ENCODE results near the gene SMYD2.

Gene SMYD2

DNA sequence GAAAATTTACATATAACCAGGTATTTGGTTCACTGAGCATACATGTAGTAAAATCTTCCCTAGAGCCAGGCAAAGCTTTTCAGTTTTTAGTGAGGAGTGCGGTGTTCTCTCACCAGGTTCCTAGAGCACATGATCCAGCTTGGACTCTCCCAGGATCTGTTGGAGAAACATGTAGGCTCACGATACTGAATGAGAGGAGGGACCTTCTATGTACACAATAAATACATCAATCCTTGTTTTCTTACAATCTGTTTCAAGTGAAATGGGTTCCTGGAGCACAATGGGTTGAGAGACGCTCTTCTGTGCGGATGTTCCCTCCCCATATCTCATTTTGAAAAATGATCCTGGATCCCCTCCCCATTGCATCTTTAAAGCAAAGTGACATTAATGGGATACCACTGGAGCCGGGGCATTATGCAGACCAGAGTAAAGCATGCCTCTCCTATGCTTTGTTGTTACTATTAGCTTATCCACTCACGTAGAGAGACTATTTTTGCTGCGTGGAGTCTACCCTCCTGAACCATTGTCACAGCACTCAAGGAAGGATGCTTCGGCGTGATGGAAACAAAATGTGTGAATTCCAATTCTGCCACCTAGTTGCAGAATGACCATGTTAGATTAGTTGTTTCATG, 19.3 kb downstream of the SMYD2 start:
- ChIA-PET POLR2A (no interaction called here), CTCF (interaction anchor here (0.6 kb wide), 1 partner anchor 39 kb away, joined by 3 read pairs; no protein-coding TSS in a partner anchor)
- no peak for DNase-seq (ENCODE audit: extremely low spot score)
- TF ChIP-seq FOXK2 (IDR thresholded peaks at IDR 0.05), result no peak
- no peak for TF ChIP-seq L3MBTL2 (conservative IDR thresholded peaks at IDR 0.05)
- TF ChIP-seq TARDBP (IDR thresholded peaks at IDR 0.05), result no peak
- TF ChIP-seq FOXM1 (IDR thresholded peaks at IDR 0.05; ENCODE audit: borderline replicate concordance), result no peak
- no peak for TF ChIP-seq HDGF (IDR thresholded peaks at IDR 0.05; ENCODE audit: borderline replicate concordance)
- TF ChIP-seq ZNF384 (IDR thresholded peaks at IDR 0.05), result no peak
- TF ChIP-seq BHLHE40 (IDR thresholded peaks at IDR 0.05; ENCODE audit: borderline replicate concordance), result no peak
- no peak for TF ChIP-seq ELF4 (IDR thresholded peaks at IDR 0.05)

DNA sequence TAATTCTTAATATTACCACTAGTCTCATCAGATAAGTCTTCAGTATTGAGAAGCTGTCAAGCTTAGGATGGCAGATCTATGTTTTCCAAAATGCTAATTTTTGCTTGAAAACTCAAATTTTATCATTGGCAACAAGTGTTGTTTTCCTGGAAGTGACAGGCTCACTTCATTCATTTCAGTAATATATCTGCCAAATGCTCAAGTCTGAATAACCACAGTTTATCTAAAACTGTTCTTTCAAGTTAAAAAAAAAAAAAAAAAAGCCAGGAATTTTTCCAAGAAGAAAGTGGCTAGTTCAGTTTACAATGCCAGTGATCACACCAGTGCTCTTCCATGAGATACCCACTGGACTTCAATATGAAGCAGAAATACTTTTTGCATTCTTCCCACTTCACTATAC, 20.6 kb downstream of the SMYD2 start:
- ChIA-PET POLR2A (no interaction called here), CTCF (interaction anchor here (0.6 kb wide), 1 partner anchor 10 kb away, joined by 4 read pairs; no protein-coding TSS in a partner anchor)
- TF ChIP-seq TARDBP (IDR thresholded peaks at IDR 0.05) (no peak), FOXK2 (IDR thresholded peaks at IDR 0.05) (no peak), HDGF (IDR thresholded peaks at IDR 0.05; ENCODE audit: borderline replicate concordance) (no peak), BHLHE40 (IDR thresholded peaks at IDR 0.05; ENCODE audit: borderline replicate concordance) (no peak), ELF4 (IDR thresholded peaks at IDR 0.05) (no peak), CTBP1 (IDR thresholded peaks at IDR 0.05; ENCODE audit: borderline replicate concordance) (no peak), FOXA1 (IDR thresholded peaks at IDR 0.05) (no peak), SUZ12 (IDR thresholded peaks at IDR 0.05) (no peak), ZNF384 (IDR thresholded peaks at IDR 0.05) (no peak), L3MBTL2 (conservative IDR thresholded peaks at IDR 0.05) (no peak), FOXM1 (IDR thresholded peaks at IDR 0.05; ENCODE audit: borderline replicate concordance) (no peak), ARNT (IDR thresholded peaks at IDR 0.05) (no peak)
- TF ChIP-seq, protein P1, sequence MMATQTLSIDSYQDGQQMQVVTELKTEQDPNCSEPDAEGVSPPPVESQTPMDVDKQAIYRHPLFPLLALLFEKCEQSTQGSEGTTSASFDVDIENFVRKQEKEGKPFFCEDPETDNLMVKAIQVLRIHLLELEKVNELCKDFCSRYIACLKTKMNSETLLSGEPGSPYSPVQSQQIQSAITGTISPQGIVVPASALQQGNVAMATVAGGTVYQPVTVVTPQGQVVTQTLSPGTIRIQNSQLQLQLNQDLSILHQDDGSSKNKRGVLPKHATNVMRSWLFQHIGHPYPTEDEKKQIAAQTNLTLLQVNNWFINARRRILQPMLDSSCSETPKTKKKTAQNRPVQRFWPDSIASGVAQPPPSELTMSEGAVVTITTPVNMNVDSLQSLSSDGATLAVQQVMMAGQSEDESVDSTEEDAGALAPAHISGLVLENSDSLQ (IDR thresholded peaks at IDR 0.05), result no peak
- no peak for DNase-seq (ENCODE audit: extremely low spot score)

DNA sequence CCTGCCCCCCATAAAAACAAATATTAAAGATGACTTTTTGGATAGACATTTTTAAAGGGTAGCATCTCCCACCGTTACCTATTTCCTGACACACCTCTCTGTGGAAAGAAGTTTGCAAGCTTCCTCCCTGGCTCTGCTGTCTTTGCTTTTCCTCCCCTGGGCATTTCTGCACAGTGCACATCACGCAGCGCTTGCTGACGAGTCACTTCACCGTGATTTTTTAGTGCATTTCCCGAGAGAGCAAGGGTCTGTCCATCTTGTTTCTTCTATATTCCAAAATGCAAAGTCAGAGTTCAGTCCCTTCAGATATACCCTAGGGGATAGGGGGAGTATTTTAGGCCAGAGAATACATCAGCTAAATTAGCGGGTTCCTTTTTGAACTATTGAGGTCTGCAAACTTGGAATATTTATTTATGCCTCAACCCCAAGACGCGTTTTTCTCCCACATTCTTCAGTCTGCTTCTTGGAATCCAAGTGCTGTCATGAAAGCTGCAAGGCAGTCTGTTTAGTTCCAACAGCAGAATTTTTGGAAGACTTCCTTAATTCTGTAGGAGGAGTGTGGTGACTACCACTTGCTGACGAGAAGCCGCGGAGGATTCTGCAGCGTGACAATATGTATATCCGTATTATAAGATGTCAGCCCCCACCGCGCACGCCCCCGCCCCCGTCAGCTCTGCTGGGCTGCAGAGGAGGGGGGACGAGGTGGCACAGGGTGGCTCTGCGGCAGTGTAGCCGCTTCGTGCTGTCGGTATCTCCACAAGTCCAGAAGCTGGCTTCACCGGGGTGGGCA, 22.4 kb downstream of the SMYD2 start:
- ChIA-PET CTCF (interaction anchor here (0.7 to 2.3 kb wide), 3 partner anchors 26 to 1658 kb away, joined by 4 to 5 read pairs (median 4); no protein-coding TSS in a partner anchor), POLR2A (no interaction called here)
- no peak for DNase-seq (ENCODE audit: extremely low spot score)
- no peak for TF ChIP-seq FOXM1 (IDR thresholded peaks at IDR 0.05; ENCODE audit: borderline replicate concordance)
- no peak for TF ChIP-seq FOXK2 (IDR thresholded peaks at IDR 0.05)
- TF ChIP-seq BHLHE40 (IDR thresholded peaks at IDR 0.05; ENCODE audit: borderline replicate concordance), result no peak
- TF ChIP-seq TARDBP (IDR thresholded peaks at IDR 0.05), result no peak
- TF ChIP-seq ELF4 (IDR thresholded peaks at IDR 0.05), result no peak

DNA sequence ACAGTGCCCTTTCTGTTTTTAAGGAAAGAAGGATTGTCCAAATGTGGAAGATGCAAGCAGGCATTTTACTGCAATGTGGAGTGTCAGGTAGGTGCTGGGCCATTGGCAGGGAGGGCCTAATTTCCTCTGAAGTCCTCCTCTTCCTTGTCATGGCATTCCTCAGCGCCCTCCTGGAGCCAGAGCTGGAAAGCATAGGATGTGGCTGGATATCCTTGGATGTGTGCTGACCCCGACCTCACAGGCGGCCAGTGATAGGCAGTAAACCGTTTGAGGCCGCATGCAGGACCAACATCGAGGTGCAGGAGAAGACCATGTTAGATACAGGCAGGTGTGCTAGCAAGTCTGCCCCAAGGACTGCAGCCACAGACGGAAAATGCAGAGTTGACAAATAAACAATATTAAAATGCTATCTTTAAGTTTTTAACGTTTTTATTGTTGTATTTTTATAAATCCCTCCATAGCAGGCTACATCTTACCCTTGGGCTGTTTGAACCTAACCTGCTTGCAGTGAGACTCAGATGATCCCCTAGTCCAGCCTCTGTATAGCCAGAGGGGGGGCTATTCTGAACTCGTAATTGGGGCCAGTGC, 24.3 kb downstream of the SMYD2 start:
- ChIA-PET CTCF (interaction anchor here (2.3 kb wide), 1 partner anchor 24 kb away, joined by 5 read pairs; no protein-coding TSS in a partner anchor), POLR2A (no interaction called here)
- TF ChIP-seq ELF4 (IDR thresholded peaks at IDR 0.05) (no peak), LEF1 (IDR thresholded peaks at IDR 0.05; ENCODE audit: borderline replicate concordance) (no peak), ZNF384 (IDR thresholded peaks at IDR 0.05) (no peak), FOXM1 (IDR thresholded peaks at IDR 0.05; ENCODE audit: borderline replicate concordance) (no peak), NFRKB (IDR thresholded peaks at IDR 0.05) (no peak), FOXA1 (IDR thresholded peaks at IDR 0.05) (no peak), CTBP1 (IDR thresholded peaks at IDR 0.05; ENCODE audit: borderline replicate concordance) (no peak), ARNT (IDR thresholded peaks at IDR 0.05) (no peak), FOXK2 (IDR thresholded peaks at IDR 0.05) (no peak), TARDBP (IDR thresholded peaks at IDR 0.05) (no peak), L3MBTL2 (conservative IDR thresholded peaks at IDR 0.05) (no peak), SUZ12 (IDR thresholded peaks at IDR 0.05) (no peak), HDGF (IDR thresholded peaks at IDR 0.05; ENCODE audit: borderline replicate concordance) (no peak), BHLHE40 (IDR thresholded peaks at IDR 0.05; ENCODE audit: borderline replicate concordance) (no peak), SP1 (IDR thresholded peaks at IDR 0.05) (no peak)
- TF ChIP-seq, protein P1 (IDR thresholded peaks at IDR 0.05), result no peak
- no peak for DNase-seq (ENCODE audit: extremely low spot score)

DNA sequence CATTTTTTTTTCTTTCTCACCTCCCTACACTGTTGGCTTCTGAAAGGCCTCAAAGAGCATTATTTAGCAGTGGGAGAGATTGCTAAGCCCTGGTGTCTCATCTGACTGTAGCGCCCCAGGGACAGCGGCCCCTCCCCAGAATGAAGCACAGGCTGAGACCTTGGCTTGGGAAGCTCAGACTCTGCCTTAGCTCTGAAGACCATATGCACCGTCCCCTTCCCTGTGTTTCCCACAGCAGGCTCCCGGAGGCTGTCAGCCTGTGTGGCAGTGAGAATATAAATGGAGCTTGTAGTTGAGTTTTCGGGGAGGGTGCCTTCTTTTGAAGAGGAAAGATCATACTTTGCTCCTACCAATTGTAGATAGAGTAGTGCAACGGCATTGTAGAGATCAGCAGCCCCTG, 25.3 kb downstream of the SMYD2 start:
- TF ChIP-seq ELF4 (IDR thresholded peaks at IDR 0.05), result no peak
- ChIA-PET POLR2A (interaction anchor here (0.8 kb wide), 1 partner anchor 12 kb away, joined by 3 read pairs; no protein-coding TSS in a partner anchor), CTCF (no interaction called here)
- no peak for DNase-seq (ENCODE audit: extremely low spot score)

DNA sequence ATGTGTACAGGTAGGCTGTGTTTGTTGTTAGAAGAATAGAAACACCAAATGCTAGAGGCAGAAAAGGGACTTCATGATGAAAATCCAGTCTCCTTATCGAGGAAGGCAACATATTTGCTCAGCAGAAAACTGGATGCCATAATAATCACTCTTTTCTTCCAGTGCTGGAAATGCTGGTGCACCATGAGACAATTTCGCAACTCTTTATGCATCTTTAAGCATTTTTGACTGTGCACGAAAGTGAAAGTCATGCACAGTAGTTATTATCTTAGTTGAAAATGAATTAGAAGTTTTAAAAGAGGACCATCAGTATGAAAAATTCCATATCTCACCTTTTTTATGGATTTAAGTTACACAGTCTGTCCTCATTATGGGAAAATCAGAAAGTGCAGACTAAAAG, 29.1 kb downstream of the SMYD2 start:
- ChIA-PET CTCF (no interaction called here), POLR2A (no interaction called here)
- TF ChIP-seq BHLHE40 (IDR thresholded peaks at IDR 0.05; ENCODE audit: borderline replicate concordance), result no peak
- TF ChIP-seq ARNT (IDR thresholded peaks at IDR 0.05), result no peak
- no peak for TF ChIP-seq CTBP1 (IDR thresholded peaks at IDR 0.05; ENCODE audit: borderline replicate concordance)
- no peak for TF ChIP-seq LEF1 (IDR thresholded peaks at IDR 0.05; ENCODE audit: borderline replicate concordance)
- TF ChIP-seq, protein P1 (IDR thresholded peaks at IDR 0.05), result no peak
- TF ChIP-seq FOXM1 (IDR thresholded peaks at IDR 0.05; ENCODE audit: borderline replicate concordance), result no peak
- no peak for TF ChIP-seq FOXK2 (IDR thresholded peaks at IDR 0.05)
- no peak for TF ChIP-seq TARDBP (IDR thresholded peaks at IDR 0.05)
- TF ChIP-seq L3MBTL2 (conservative IDR thresholded peaks at IDR 0.05), result no peak
- no peak for TF ChIP-seq SP1 (IDR thresholded peaks at IDR 0.05)
- no peak for TF ChIP-seq NFRKB (IDR thresholded peaks at IDR 0.05)
- TF ChIP-seq SUZ12 (IDR thresholded peaks at IDR 0.05), result no peak
- TF ChIP-seq FOXA1 (IDR thresholded peaks at IDR 0.05), result no peak
- no peak for TF ChIP-seq HDGF (IDR thresholded peaks at IDR 0.05; ENCODE audit: borderline replicate concordance)
- TF ChIP-seq ELF4 (IDR thresholded peaks at IDR 0.05), result no peak
- TF ChIP-seq ZNF384 (IDR thresholded peaks at IDR 0.05), result no peak
- no peak for DNase-seq (ENCODE audit: extremely low spot score)
